DOHH2 (cell line): ENCODE results near the gene AQP5.
"Not testable (repeated sequence)": the region's sequence is repeated elsewhere in the genome, so short reads cannot be mapped to it uniquely, and the experiment has no call there.

Experiments
- H3F3A ChIP-seq: fragments of 200-600 bp; sonication (generic), shearing (Covaris generic); 2 replicates; pipeline ENCODE4 v1.6.0; 2016; ENCODE audit warnings: antibody characterized with exemption, mild to moderate bottlenecking; ENCODE audit not compliant: control insufficient read depth, insufficient read depth
- H3K27ac ChIP-seq: fragments of 200-600 bp; sonication (generic); 2 replicates; pipeline ENCODE4 v1.5.1; 2014; ENCODE audit warnings: low read depth, mild to moderate bottlenecking, low read length, moderate library complexity
- H3K27me3 ChIP-seq: fragments of 200-600 bp; sonication (generic); 2 replicates; pipeline ENCODE4 v1.6.1; 2014; ENCODE audit warnings: mild to moderate bottlenecking, low read length, mixed read lengths; ENCODE audit not compliant: control insufficient read depth
- H3K36me3 ChIP-seq: fragments of 200-600 bp; sonication (generic); 2 replicates; pipeline ENCODE4 v1.6.1; 2014; ENCODE audit warnings: mild to moderate bottlenecking, low read length, moderate library complexity, mixed read lengths; ENCODE audit not compliant: control insufficient read depth
- H3K4me1 ChIP-seq: fragments of 200-600 bp; sonication (generic); 2 replicates; pipeline ENCODE4 v1.6.1; 2014; ENCODE audit warnings: mild to moderate bottlenecking, low read length, mixed read lengths; ENCODE audit not compliant: control insufficient read depth
- H3K4me2 ChIP-seq: fragments of 200-600 bp; sonication (generic); 2 replicates; pipeline ENCODE4 v1.6.0; 2014; ENCODE audit warnings: mild to moderate bottlenecking, low read length, moderate library complexity
- H3K4me3 ChIP-seq: fragments of 200-600 bp; sonication (generic); 2 replicates; pipeline ENCODE4 v1.5.1; 2014; ENCODE audit warnings: mild to moderate bottlenecking, low read length, mixed read lengths
- H3K79me2 ChIP-seq: fragments of 200-600 bp; sonication (generic); 2 replicates; pipeline ENCODE4 v1.6.1; 2014; ENCODE audit warnings: mild to moderate bottlenecking, low read length, mixed read lengths; ENCODE audit not compliant: control insufficient read depth
- H3K9me2 ChIP-seq: fragments of 200-600 bp; sonication (generic); replicated peaks from 2 replicates; pipeline ENCODE4 v1.6.1; 2014; ENCODE audit warnings: mild to moderate bottlenecking, low read length, mixed read lengths; ENCODE audit not compliant: control insufficient read depth
- H3K9me3 ChIP-seq: fragments of 200-600 bp; sonication (generic); 2 replicates; pipeline ENCODE4 v1.6.1; 2014; ENCODE audit warnings: antibody characterized with exemption, low read length, mixed read lengths; ENCODE audit not compliant: control insufficient read depth, insufficient read depth
- H4K20me1 ChIP-seq: fragments of 200-600 bp; sonication (generic); 2 replicates; pipeline ENCODE4 v1.6.0; 2014; ENCODE audit warnings: low read depth, mild to moderate bottlenecking, antibody characterized with exemption, low read length, moderate library complexity; ENCODE audit not compliant: control insufficient read depth, insufficient read depth
- CTCF ChIP-seq: fragments of 200-600 bp; sonication (generic); IDR thresholded peaks from one replicate; pipeline ENCODE4 v1.5.1; 2014; ENCODE audit warnings: antibody characterized with exemption, mild to moderate bottlenecking, low read depth, low read length; ENCODE audit not compliant: poor library complexity, severe bottlenecking
- EZH2phosphoT487 ChIP-seq: fragments of 200-600 bp; sonication (generic); IDR thresholded peaks from 2 replicates; pipeline ENCODE4 v1.6.1; 2017; ENCODE audit warnings: borderline replicate concordance, mild to moderate bottlenecking, antibody characterized with exemption, low read length, moderate library complexity, mixed read lengths

The AQP5 gene

DNA sequence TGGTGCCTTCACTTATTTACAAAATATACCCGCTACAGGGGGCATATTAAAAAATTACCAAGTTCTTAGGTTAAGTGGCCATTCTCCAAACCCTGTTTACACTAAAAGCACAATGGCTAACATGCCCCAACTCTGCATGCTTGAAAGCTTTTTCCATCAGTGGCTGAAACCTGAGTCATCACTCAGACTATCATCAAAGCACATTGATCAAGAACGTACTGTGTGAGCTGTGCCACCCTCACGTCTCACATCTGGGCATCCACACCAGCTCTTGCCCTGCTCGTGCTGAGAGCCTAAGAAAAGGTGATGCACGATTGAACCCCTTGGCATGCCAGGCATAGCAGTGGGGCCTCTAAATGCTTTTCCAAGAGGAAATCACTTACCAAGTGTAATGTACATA is 24.3 kb downstream of the AQP5 start:
- Histone ChIP-seq H3K27ac (no peak overlapping the region), H3K9me2 (no peaks in the 10 kb centered on the region), H3K4me3 (no peak overlapping the region), H3K4me1 (no peaks in the 10 kb centered on the region), H3K79me2 (no peaks in the 10 kb centered on the region), H3K36me3 (peaks cover 38% of the 10 kb centered on the region), H3K4me2 (no peak overlapping the region), H4K20me1 (no peaks in the 10 kb centered on the region), H3F3A (peaks cover 2% of the 10 kb centered on the region; the same call in 1 of the 2 replicates), H3K27me3 (no peaks in the 10 kb centered on the region), H3K9me3 (no peaks in the 10 kb centered on the region)
- TF ChIP-seq EZH2phosphoT487 (no peak), CTCF (no peak)

GRCh38 chr12:49986476-49986875 is 24.8 kb downstream of the AQP5 start:
- H3F3A ChIP-seq, H3K27ac ChIP-seq, H3K27me3 ChIP-seq, H3K4me3 ChIP-seq, H3K9me2 ChIP-seq, H4K20me1 ChIP-seq, H3K4me1 ChIP-seq, H3K4me2 ChIP-seq, H3K79me2 ChIP-seq, H3K9me3 ChIP-seq: not testable (repeated sequence)
- peaks cover 40% of the 10 kb centered on the region for H3K36me3 ChIP-seq

DNA sequence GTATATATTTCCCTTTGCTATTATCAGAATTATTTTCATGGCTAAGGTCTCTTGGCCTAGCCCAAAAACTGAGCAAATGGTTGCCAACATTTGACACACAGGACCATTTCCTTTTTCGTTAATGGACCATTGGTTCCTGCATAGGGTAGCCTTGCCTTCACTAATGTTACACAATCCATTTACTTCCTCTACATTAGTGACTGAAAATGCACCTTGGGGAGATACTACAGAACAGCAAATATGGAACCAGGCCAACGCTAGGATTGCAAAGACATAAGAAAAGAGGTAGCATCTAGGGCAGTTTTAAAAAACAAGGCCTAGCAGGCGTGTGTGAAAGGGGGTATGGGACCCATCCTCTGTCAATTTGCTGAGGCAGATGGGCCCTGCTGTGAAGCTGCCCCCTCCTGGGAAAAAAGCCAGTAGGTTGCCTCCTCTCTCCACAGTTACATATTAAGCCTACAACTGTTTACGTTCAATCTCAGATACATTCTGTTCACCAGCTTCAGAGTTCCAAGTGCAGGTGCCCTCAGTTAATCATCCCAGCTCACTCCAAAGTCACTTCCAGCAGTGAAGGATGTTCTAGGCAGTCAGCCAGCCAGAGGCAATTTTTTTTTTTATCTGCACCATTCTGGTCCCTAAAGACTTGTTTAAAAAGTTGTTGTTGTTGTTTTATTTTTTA is 26.1 kb downstream of the AQP5 start:
- no peaks in the 10 kb centered on the region for H3K4me1 ChIP-seq
- no peaks in the 10 kb centered on the region for H4K20me1 ChIP-seq
- H3F3A ChIP-seq: peaks cover 2% of the 10 kb centered on the region; the same call in 1 of the 2 replicates
- H3K4me2 ChIP-seq: no peak overlapping the region
- H3K36me3 ChIP-seq: peaks cover 52% of the 10 kb centered on the region
- TF ChIP-seq CTCF (no peak), EZH2phosphoT487 (no peak)
- H3K9me3 ChIP-seq: no peaks in the 10 kb centered on the region
- no peak overlapping the region for H3K4me3 ChIP-seq
- H3K79me2 ChIP-seq: no peaks in the 10 kb centered on the region
- no peak overlapping the region for H3K27ac ChIP-seq
- no peaks in the 10 kb centered on the region for H3K9me2 ChIP-seq
- H3K27me3 ChIP-seq: no peaks in the 10 kb centered on the region

DNA sequence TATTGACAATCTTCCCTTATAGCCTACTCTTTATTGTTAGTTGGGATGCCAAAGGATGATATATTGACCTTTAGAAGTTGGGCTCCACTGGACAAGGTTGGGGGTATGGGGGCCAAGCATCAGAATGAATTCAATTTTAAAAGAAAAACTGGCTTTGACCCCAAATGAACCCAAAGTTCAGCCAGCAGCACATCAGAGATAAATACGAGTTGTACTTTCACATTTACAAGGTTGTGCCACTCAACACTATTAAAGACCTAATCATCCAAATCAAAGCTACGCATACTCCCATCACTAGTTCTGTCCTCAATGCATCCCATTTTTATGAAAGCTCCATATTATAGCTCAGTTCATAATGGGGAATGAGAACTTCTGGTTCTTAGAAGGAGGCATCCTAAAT is 27.7 kb downstream of the AQP5 start:
- H3K4me2 ChIP-seq, H3K27ac ChIP-seq: not testable (repeated sequence)
- peaks cover 63% of the 10 kb centered on the region for H3K36me3 ChIP-seq

More for the DNA sequence above, 27.7 kb downstream of the AQP5 start:
- H3K4me1 ChIP-seq, H3F3A ChIP-seq, H4K20me1 ChIP-seq, H3K9me2 ChIP-seq, H3K9me3 ChIP-seq, H3K4me3 ChIP-seq, H3K79me2 ChIP-seq, H3K27me3 ChIP-seq: not testable (repeated sequence)
